Caco-2 (cell line): ENCODE results near the gene SCN1B. TPM values are rescaled to one million over a fixed set of nuclear protein-coding genes. Genes with fewer than 3 reads are reported as not detected.
"Not testable (repeated sequence)": the region's sequence is repeated elsewhere in the genome, so short reads cannot be mapped to it uniquely, and the experiment has no call there.

Experiments used
- BruUV-seq: library from RNA; stranded (reverse); fragments of 400-500 nt; replicated peaks from 2 replicates; lab custom pipeline; 2021; lab: Mats Ljungman, UMichigan
- CTCF ChIA-PET: fragments of 300-600 bp; sonication (Branson Sonifier 250); formaldehyde crosslinking; loops from one replicate; lab custom pipeline; 2022; ENCODE audit warnings: antibody characterized with exemption; lab: Charles Lee
- POLR2A ChIA-PET: fragments of 300-600 bp; sonication (Branson Sonifier 250); formaldehyde crosslinking; loops from one replicate; lab custom pipeline; 2022; ENCODE audit warnings: antibody characterized with exemption; lab: Charles Lee
- DNase-seq, 2 experiments: peaks; one replicate each; pipeline versions ENCODE4 v3.0.0 to v3.0.0-alpha.2; 2020 to 2022
- H3K27me3 ChIP-seq: replicated peaks from 2 replicates; pipeline ENCODE4 v1.6.0; 2011; ENCODE audit warnings: low read length; ENCODE audit not compliant: control insufficient read depth, insufficient read depth
- H3K36me3 ChIP-seq: 2 replicates; pipeline ENCODE4 v1.5.1; 2011; ENCODE audit warnings: low read length; ENCODE audit not compliant: control insufficient read depth, insufficient read depth
- H3K4me1 ChIP-seq: fragments of 250-450 bp; sonication (Bioruptor Pico); 2 replicates; pipeline ENCODE4 v1.5.1; 2020; ENCODE audit warnings: mild to moderate bottlenecking
- H3K4me3 ChIP-seq: 2 replicates; pipeline ENCODE4 v1.5.1; 2011; ENCODE audit warnings: low read depth, mild to moderate bottlenecking, control low read depth, low read length
- H3K9me3 ChIP-seq: fragments of 250-450 bp; sonication (Bioruptor Pico); 2 replicates; pipeline ENCODE4 v1.5.1; 2020; ENCODE audit warnings: mild to moderate bottlenecking, moderate library complexity
- H3K27ac Mint-ChIP-seq: one replicate; pipeline ENCODE4 v1.8.0; 2022; ENCODE audit warnings: mixed read lengths; ENCODE audit not compliant: unreplicated experiment
- H3K27me3 Mint-ChIP-seq: one replicate; pipeline ENCODE4 v1.8.0; 2022; ENCODE audit warnings: mixed read lengths; ENCODE audit not compliant: insufficient read depth, unreplicated experiment
- H3K36me3 Mint-ChIP-seq: one replicate; pipeline ENCODE4 v1.8.0; 2022; ENCODE audit warnings: mild to moderate bottlenecking, mixed read lengths; ENCODE audit not compliant: insufficient read depth, unreplicated experiment
- H3K4me1 Mint-ChIP-seq: one replicate; pipeline ENCODE4 v1.8.0; 2022; ENCODE audit warnings: low read depth, mixed read lengths; ENCODE audit not compliant: unreplicated experiment
- H3K4me3 Mint-ChIP-seq: one replicate; pipeline ENCODE4 v1.8.0; 2022; ENCODE audit warnings: mild to moderate bottlenecking, moderate library complexity, mixed read lengths; ENCODE audit not compliant: unreplicated experiment
- H3K9me3 Mint-ChIP-seq: one replicate; pipeline ENCODE4 v1.8.0; 2022; ENCODE audit warnings: mixed read lengths; ENCODE audit not compliant: unreplicated experiment
- CTCF ChIP-seq, 2 experiments: fragments of 200-600 bp in 1 of 2; IDR thresholded peaks; 1 replicate in 1 of 2; 2 replicates in 1 of 2; pipeline versions ENCODE4 v1.5.1 to v1.8.0; 2011 to 2022; ENCODE audit warnings: antibody characterized with exemption in 1 of 2, control low read depth in 1 of 2, inconsistent platforms in 1 of 2, low read depth in 1 of 2, low read length in 1 of 2, mild to moderate bottlenecking in 1 of 2, moderate library complexity in 1 of 2; ENCODE audit not compliant: insufficient read depth in 1 of 2, severe bottlenecking in 1 of 2, unreplicated experiment in 1 of 2
- intact Hi-C: fragments of 100-400 bp; cut with micrococcal nuclease; formaldehyde crosslinking; loops from one replicate; pipeline ENCODE4 v1.10.0; 2022; ENCODE audit not compliant: unreplicated experiment
- total RNA-seq: library from RNA; stranded (reverse); gene quantifications from 2 replicates; pipeline ENCODE4 v1.2.3, GENCODE V29; 2022

Gene SCN1B
- total RNA-seq, 1 experiment from 2014 or later: 1.7 TPM

GRCh38 chr19:34989298-34989697 lies 41.0 kb upstream of the SCN1B start:
- H3K4me1 ChIP-seq: peaks cover 3% of the 10 kb centered on the region
- DNase-seq: no peak
- no peak overlapping the region for H3K4me3 ChIP-seq
- TF ChIP-seq CTCF (IDR thresholded peaks at IDR 0.05; ENCODE audit: insufficient read depth in 1 of 2, low read depth in 1 of 2, low read length in 1 of 2, severe bottlenecking in 1 of 2, unreplicated experiment in 1 of 2): no peak
- H3K36me3 ChIP-seq: no peaks in the 10 kb centered on the region
- ChIA-PET CTCF (no interaction called here), POLR2A (no interaction called here)
- H3K9me3 Mint-ChIP-seq: peaks cover 13% of the 10 kb centered on the region
- peaks cover 3% of the 10 kb centered on the region; the same call in 1 of the 2 replicates for H3K9me3 ChIP-seq
- no peak overlapping the region for H3K27ac Mint-ChIP-seq
- H3K27me3 Mint-ChIP-seq: no peaks in the 10 kb centered on the region
- no peak overlapping the region for H3K4me3 Mint-ChIP-seq
- no TSS peak for BruUV-seq
- no peaks in the 10 kb centered on the region for H3K27me3 ChIP-seq
- H3K36me3 Mint-ChIP-seq: no peaks in the 10 kb centered on the region
- intact Hi-C loops: no loop called here
- peaks cover 7% of the 10 kb centered on the region for H3K4me1 Mint-ChIP-seq

- Histone ChIP-seq H3K36me3 (no peaks in the 10 kb centered on the region), H3K9me3 (no peaks in the 10 kb centered on the region), H3K4me1 (peaks cover 16% of the 10 kb centered on the region), H3K27me3 (no peaks in the 10 kb centered on the region), H3K4me3 (no peak overlapping the region)
- Mint-ChIP-seq H3K9me3 (no peaks in the 10 kb centered on the region), H3K4me1 (peaks cover 10% of the 10 kb centered on the region), H3K36me3 (no peaks in the 10 kb centered on the region), H3K4me3 (no peak overlapping the region), H3K27me3 (no peaks in the 10 kb centered on the region), H3K27ac (no peak overlapping the region)
- ChIA-PET CTCF (interaction anchor here (0.6 kb wide), 1 partner anchor 54 kb away, joined by 3 read pairs; no protein-coding TSS in a partner anchor), POLR2A (no interaction called here)
- no peak for DNase-seq
- BruUV-seq: no TSS peak
- intact Hi-C loops: no loop called here
- TF ChIP-seq CTCF (IDR thresholded peaks at IDR 0.05; ENCODE audit: insufficient read depth in 1 of 2, low read depth in 1 of 2, low read length in 1 of 2, severe bottlenecking in 1 of 2, unreplicated experiment in 1 of 2): no peak
These were observed 39.6 kb upstream of the SCN1B start for GRCh38 chr19:34990578-34991192.

- Histone ChIP-seq H3K9me3 (no peaks in the 10 kb centered on the region), H3K4me1 (peaks cover 25% of the 10 kb centered on the region), H3K4me3 (no peak overlapping the region), H3K27me3 (no peaks in the 10 kb centered on the region), H3K36me3 (no peaks in the 10 kb centered on the region)
- Mint-ChIP-seq H3K27ac (no peak overlapping the region), H3K27me3 (no peaks in the 10 kb centered on the region), H3K36me3 (no peaks in the 10 kb centered on the region), H3K4me3 (no peak overlapping the region), H3K9me3 (no peaks in the 10 kb centered on the region), H3K4me1 (peaks cover 10% of the 10 kb centered on the region)
- TF ChIP-seq CTCF (IDR thresholded peaks at IDR 0.05; ENCODE audit: insufficient read depth in 1 of 2, low read depth in 1 of 2, low read length in 1 of 2, severe bottlenecking in 1 of 2, unreplicated experiment in 1 of 2): no peak
- intact Hi-C loops: no loop called here
- BruUV-seq: no TSS peak
- DNase-seq: no peak
- ChIA-PET POLR2A (no interaction called here), CTCF (no interaction called here)
These were observed 38.5 kb upstream of the SCN1B start for GRCh38 chr19:34991542-34992333.

GRCh38 chr19:34992582-34992981 lies 37.7 kb upstream of the SCN1B start:
- H3K9me3 Mint-ChIP-seq, H3K27ac Mint-ChIP-seq, CTCF ChIA-PET, H3K4me3 Mint-ChIP-seq, H3K27me3 ChIP-seq, DNase-seq, H3K4me3 ChIP-seq, H3K36me3 Mint-ChIP-seq, H3K9me3 ChIP-seq, BruUV-seq, POLR2A ChIA-PET, H3K36me3 ChIP-seq, H3K27me3 Mint-ChIP-seq, intact Hi-C loops: not testable (repeated sequence)
- H3K4me1 Mint-ChIP-seq: peaks cover 18% of the 10 kb centered on the region
- peaks cover 25% of the 10 kb centered on the region for H3K4me1 ChIP-seq
